Hepatic stellate cell (primary cell): Measurements from ENCODE around the gene KRT6B.
"Not testable (repeated sequence)": the region's sequence is repeated elsewhere in the genome, so short reads cannot be mapped to it uniquely, and the experiment has no call there.

Experiments
- DNase-seq: peaks from one replicate; pipeline ENCODE4 v3.0.0; 2011; ENCODE audit warnings: low spot score

Gene KRT6B

GRCh38 chr12:52413202-52413601, 38.7 kb downstream of the KRT6B start:
- no peak for DNase-seq

- DNase-seq, result no peak
These were observed 40.1 kb downstream of the KRT6B start for GRCh38 chr12:52411815-52412214.

GRCh38 chr12:52410589-52411248, 41.2 kb downstream of the KRT6B start:
- not testable (repeated sequence) for DNase-seq

GRCh38 chr12:52407918-52408317, 44.0 kb downstream of the KRT6B start:
- no peak for DNase-seq

- DNase-seq, result no peak
These were observed 46.0 kb downstream of the KRT6B start, which contains the start of gene KRT82 for GRCh38 chr12:52405922-52406385. KRT82 (minus strand) TSS chr12:52406335; CDS start chr12:52406277, 58 bp downstream.

- DNase-seq, result no peak
These were observed 47.0 kb downstream of the KRT6B start for GRCh38 chr12:52404951-52405350.

GRCh38 chr12:52403561-52403960, 48.4 kb downstream of the KRT6B start:
- no peak for DNase-seq

GRCh38 chr12:52402873-52403540, 48.9 kb downstream of the KRT6B start:
- no peak for DNase-seq

- DNase-seq, result no peak
These were observed 49.6 kb downstream of the KRT6B start for GRCh38 chr12:52402377-52402776.

GRCh38 chr12:52401926-52402325, 50.0 kb downstream of the KRT6B start:
- DNase-seq, result no peak

GRCh38 chr12:52401526-52401925, 50.4 kb downstream of the KRT6B start:
- DNase-seq, result no peak

GRCh38 chr12:52400906-52401305, 51.0 kb downstream of the KRT6B start:
- no peak for DNase-seq

- DNase-seq, result no peak
These were observed 52.2 kb downstream of the KRT6B start for GRCh38 chr12:52399756-52400155.

- no peak for DNase-seq
These were observed 53.8 kb downstream of the KRT6B start for GRCh38 chr12:52398176-52398575.

GRCh38 chr12:52396656-52397055, 55.3 kb downstream of the KRT6B start:
- DNase-seq, result no peak
